K562 (cell line): Measurements from ENCODE around the gene AP2A2. TPM values are rescaled to one million over a fixed set of nuclear protein-coding genes. Genes with fewer than 3 reads are reported as not detected.
A peak's percentile ranks its signal among the peaks of the same experiment; 100 is the strongest.

Experiments
- CREB1 ChIP-seq, 2 experiments: sonication (generic) in 1 of 2; formaldehyde crosslinking in 1 of 2; IDR thresholded peaks; 2 replicates each; pipeline versions ENCODE4 v1.6.1 to v1.8.0; 2012 to 2022; ENCODE audit warnings: inconsistent platforms in 1 of 2, mild to moderate bottlenecking in 1 of 2, missing genetic modification reagents in 1 of 2, moderate library complexity in 1 of 2
- HMGN3 ChIP-seq: IDR thresholded peaks from 2 replicates; pipeline ENCODE4 v1.6.1; 2011; ENCODE audit warnings: borderline replicate concordance, low read depth, mild to moderate bottlenecking, mixed read lengths, low read length; ENCODE audit not compliant: insufficient read length; ENCODE audit errors: extremely low read depth
- IFI16 ChIP-seq: fragments of 250-450 bp; sonication (Bioruptor Pico); IDR thresholded peaks from 2 replicates; pipeline ENCODE4 v2.1.2; 2022; ENCODE audit warnings: mild to moderate bottlenecking, inconsistent platforms
- JUNB ChIP-seq: fragments of 450-650 bp; formaldehyde crosslinking; conservative IDR thresholded peaks from 2 replicates; pipeline ENCODE4 v1.4.0; 2020; ENCODE audit warnings: mild to moderate bottlenecking
- NONO ChIP-seq, 2 experiments: fragments of 200-400 bp in 1 of 2; fragments of 450-650 bp in 1 of 2; formaldehyde crosslinking in 1 of 2; IDR thresholded peaks; 2 replicates each; pipeline ENCODE4 v1.6.1; 2017; ENCODE audit warnings: low read depth in 2 of 2, mild to moderate bottlenecking in 2 of 2, moderate library complexity in 2 of 2, low read length in 1 of 2
- NR2C2 ChIP-seq, 2 experiments: fragments of 200-800 bp in 1 of 2; sonication (Bioruptor generic) in 1 of 2; sonication (generic) in 1 of 2; formaldehyde crosslinking in 1 of 2; IDR thresholded peaks; 2 replicates each; pipeline versions ENCODE4 v1.6.1 to v1.8.0; 2016 to 2022; ENCODE audit warnings: mild to moderate bottlenecking in 1 of 2, missing compliant biosample characterization in 1 of 2, missing genetic modification characterization in 1 of 2, missing genetic modification reagents in 1 of 2
- NR3C1 ChIP-seq: sonication (generic); formaldehyde crosslinking; IDR thresholded peaks from 2 replicates; pipeline ENCODE4 v1.8.1; 2022; ENCODE audit warnings: missing genetic modification reagents
- PHF8 ChIP-seq: fragments of 200-600 bp; sonication (generic); IDR thresholded peaks from 2 replicates; pipeline ENCODE4 v1.6.1; 2012; ENCODE audit warnings: mixed run types, mild to moderate bottlenecking, inconsistent platforms, low read length, moderate library complexity, borderline replicate concordance
- SIRT6 ChIP-seq: IDR thresholded peaks from one replicate; pipeline ENCODE4 v1.6.1; 2012; ENCODE audit warnings: low read depth, mild to moderate bottlenecking, control low read depth, inconsistent platforms, low read length, moderate library complexity
- TAF1 ChIP-seq: IDR thresholded peaks from 2 replicates; pipeline ENCODE4 v1.6.1; 2011; ENCODE audit warnings: mild to moderate bottlenecking, low read length, moderate library complexity; ENCODE audit not compliant: insufficient read depth, control insufficient read depth, severe bottlenecking; ENCODE audit errors: extremely low read depth
- U2AF2 ChIP-seq: fragments of 200-400 bp; formaldehyde crosslinking; optimal IDR thresholded peaks from 2 replicates; pipeline ENCODE3; 2017; ENCODE audit warnings: low read depth, mild to moderate bottlenecking, low read length
- ZBTB1 ChIP-seq: sonication (generic); formaldehyde crosslinking; IDR thresholded peaks from 2 replicates; pipeline ENCODE4 v1.8.1; 2023; ENCODE audit warnings: missing genetic modification reagents, low read depth, mild to moderate bottlenecking, borderline replicate concordance
- ZC3H8 ChIP-seq: fragments of 450-650 bp; IDR thresholded peaks from 2 replicates; pipeline ENCODE4 v1.6.1; 2017
- ZNF197 ChIP-seq: fragments of 200-800 bp; sonication (Bioruptor generic); IDR thresholded peaks from 2 replicates; pipeline ENCODE4 v1.6.1; 2016; ENCODE audit warnings: low read depth, missing genetic modification characterization, missing compliant biosample characterization
- ZNF644 ChIP-seq: fragments of 200-800 bp; sonication (Bioruptor generic); IDR thresholded peaks from 2 replicates; pipeline ENCODE4 v1.6.1; 2016; ENCODE audit warnings: low read depth, missing genetic modification characterization, missing compliant biosample characterization
- polyA plus RNA-seq, 8 experiments: library from polyadenylated mRNA; depleted of rRNA in 4 of 8; stranded (reverse) in 5 of 8; unstranded in 3 of 8; fragments of >200 nt; fragmentation: Nextera tagmentation in 2 of 8; fragmentation: Illumina TruSeq in 1 of 8; extraction: Ambion mirVana in 2 of 8; extraction: Trizol in 1 of 8; gene quantifications; 2 replicates each; pipeline versions ENCODE4 v1.2.1 to v1.2.3, GENCODE V29; 2011 to 2014; ENCODE audit warnings: inconsistent platforms in 1 of 8, missing spikeins in 1 of 8
- total RNA-seq, 7 experiments: library from RNA; depleted of rRNA in 6 of 7; stranded (reverse); fragments of >200 nt in 6 of 7; fragmentation: Illumina TruSeq in 2 of 7; extraction: Trizol in 2 of 7; gene quantifications; 2 replicates each; pipeline versions ENCODE4 v1.2.1 to v1.2.3, GENCODE V29; 2011 to 2021; ENCODE audit warnings: low replicate concordance in 1 of 7
- TF ChIP-seq, protein P1 (sequence below), 2 experiments: fragments of 450-650 bp in 1 of 2; sonication (generic) in 1 of 2; formaldehyde crosslinking in 1 of 2; IDR thresholded peaks in 1 of 2; conservative IDR thresholded peaks in 1 of 2; 2 replicates each; pipeline versions ENCODE4 v1.6.1 to v1.8.1; 2016 to 2023; ENCODE audit warnings: mild to moderate bottlenecking in 2 of 2, moderate library complexity in 2 of 2, inconsistent platforms in 1 of 2, missing genetic modification reagents in 1 of 2
- TF ChIP-seq, protein P2 (sequence below): sonication (generic); formaldehyde crosslinking; IDR thresholded peaks from 2 replicates; pipeline ENCODE4 v1.8.0; 2022; ENCODE audit warnings: mild to moderate bottlenecking, missing genetic modification reagents
- TF ChIP-seq, protein P3 (sequence below), 2 experiments: fragments of 250-450 bp in 1 of 2; fragments of 450-650 bp in 1 of 2; sonication (Bioruptor Pico) in 1 of 2; IDR thresholded peaks; 2 replicates each; pipeline versions ENCODE4 v1.6.1 to v1.8.0; 2016 to 2021; ENCODE audit warnings: mild to moderate bottlenecking in 2 of 2, moderate library complexity in 2 of 2, missing compliant biosample characterization in 1 of 2, missing genetic modification characterization in 1 of 2
- TF ChIP-seq, protein P4 (sequence below): fragments of 450-650 bp; formaldehyde crosslinking; IDR thresholded peaks from 2 replicates; pipeline ENCODE4 v1.4.0; 2020; ENCODE audit warnings: mild to moderate bottlenecking, moderate library complexity

The AP2A2 gene
- total and polyA plus RNA-seq, 9 of the 15 experiments (the other 6 are each of a cell fraction or from before 2014, with no cell fraction given) = 0.69 to 41.7 (median 15.2) TPM

DNA sequence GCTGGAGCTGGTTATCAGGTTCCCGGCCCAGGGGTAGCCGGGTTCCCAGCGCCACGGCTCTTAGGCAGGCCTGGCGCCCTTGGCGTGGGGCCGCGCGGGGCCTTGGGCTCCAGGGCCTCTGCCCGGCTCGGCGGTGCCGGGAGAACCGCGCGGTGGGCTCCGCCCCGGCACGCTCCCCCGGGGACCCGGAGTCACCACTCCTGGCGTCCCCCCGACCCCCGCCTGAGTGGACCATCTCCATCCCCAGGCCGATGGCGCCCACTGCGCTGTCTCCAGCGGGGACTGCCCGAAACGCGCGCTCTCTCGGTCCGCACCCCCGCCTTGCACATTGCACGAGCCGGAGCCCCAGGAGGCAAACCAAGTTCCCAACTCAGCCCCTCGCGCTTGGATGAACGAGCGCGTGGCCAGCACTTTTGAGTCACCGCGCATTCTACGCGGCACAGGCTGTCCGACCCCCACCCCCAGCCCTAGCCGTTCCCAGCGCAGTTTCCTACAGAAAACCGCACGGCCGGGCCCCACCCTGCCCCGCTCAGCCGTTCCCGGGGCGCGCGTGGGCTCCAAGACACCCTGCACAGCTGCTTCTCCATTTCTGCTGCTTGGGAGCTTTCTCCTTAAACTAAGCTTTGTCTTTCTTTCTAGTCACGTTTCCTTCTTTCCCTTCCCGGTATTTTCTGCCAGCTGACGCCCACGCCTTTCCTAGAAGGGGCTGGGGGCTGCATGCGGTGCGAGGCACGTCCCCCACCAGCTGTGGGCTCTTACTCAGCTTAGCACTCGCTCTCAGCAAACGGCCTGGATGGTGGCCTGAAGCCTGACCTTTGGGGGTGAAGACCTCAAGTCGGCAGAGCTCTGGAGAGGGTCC is 14.4 kb upstream of the AP2A2 start (continued):
- TF ChIP-seq ZNF644 (tag) = 0 out of 2 replicates have a peak, but pooled peaks have one; percentile 23
- TF ChIP-seq, protein P1, sequence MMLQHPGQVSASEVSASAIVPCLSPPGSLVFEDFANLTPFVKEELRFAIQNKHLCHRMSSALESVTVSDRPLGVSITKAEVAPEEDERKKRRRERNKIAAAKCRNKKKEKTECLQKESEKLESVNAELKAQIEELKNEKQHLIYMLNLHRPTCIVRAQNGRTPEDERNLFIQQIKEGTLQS (IDR thresholded peaks at IDR 0.05) = peak; percentile 26; the same call in 1 of the 2 replicates
- TF ChIP-seq, protein P1 (CRISPR knock-in tag; conservative IDR thresholded peaks at IDR 0.05) = no peak
- peak; percentile 72 for TF ChIP-seq NR3C1 (CRISPR knock-in tag)
- TF ChIP-seq U2AF2 = no peak
- peak; percentile 75; the same call in 1 of the 2 replicates for TF ChIP-seq PHF8
- TF ChIP-seq SIRT6 = no peak
- TF ChIP-seq JUNB = no peak
- TF ChIP-seq NONO (IDR thresholded peaks at IDR 0.05; ENCODE audit: low read depth in 2 of 2, low read length in 1 of 2) = peak; percentile 54 to 98; a peak in 3 of 4 replicates
- TF ChIP-seq ZNF197 (CRISPR knock-in tag) = no peak
- no peak for TF ChIP-seq IFI16
- peak; percentile 62; the same call in 1 of the 2 replicates for TF ChIP-seq ZBTB1
- TF ChIP-seq, protein P2, sequence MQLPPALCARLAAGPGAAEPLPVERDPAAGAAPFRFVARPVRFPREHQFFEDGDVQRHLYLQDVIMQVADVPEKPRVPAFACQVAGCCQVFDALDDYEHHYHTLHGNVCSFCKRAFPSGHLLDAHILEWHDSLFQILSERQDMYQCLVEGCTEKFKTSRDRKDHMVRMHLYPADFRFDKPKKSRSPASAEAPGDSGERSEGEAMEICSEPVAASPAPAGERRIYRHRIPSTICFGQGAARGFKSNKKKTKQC (CRISPR knock-in tag) = peak; percentile 61; the same call in 1 of the 2 replicates
- TF ChIP-seq ZC3H8 = no peak
- peak; percentile 32 for TF ChIP-seq TAF1
- TF ChIP-seq, protein P3, sequence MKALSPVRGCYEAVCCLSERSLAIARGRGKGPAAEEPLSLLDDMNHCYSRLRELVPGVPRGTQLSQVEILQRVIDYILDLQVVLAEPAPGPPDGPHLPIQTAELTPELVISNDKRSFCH (CRISPR knock-in tag; IDR thresholded peaks at IDR 0.05) = no peak
- TF ChIP-seq, protein P3 (tag; IDR thresholded peaks at IDR 0.05) = peak; percentile 15; the same call in 1 of the 2 replicates
- TF ChIP-seq, protein P4, sequence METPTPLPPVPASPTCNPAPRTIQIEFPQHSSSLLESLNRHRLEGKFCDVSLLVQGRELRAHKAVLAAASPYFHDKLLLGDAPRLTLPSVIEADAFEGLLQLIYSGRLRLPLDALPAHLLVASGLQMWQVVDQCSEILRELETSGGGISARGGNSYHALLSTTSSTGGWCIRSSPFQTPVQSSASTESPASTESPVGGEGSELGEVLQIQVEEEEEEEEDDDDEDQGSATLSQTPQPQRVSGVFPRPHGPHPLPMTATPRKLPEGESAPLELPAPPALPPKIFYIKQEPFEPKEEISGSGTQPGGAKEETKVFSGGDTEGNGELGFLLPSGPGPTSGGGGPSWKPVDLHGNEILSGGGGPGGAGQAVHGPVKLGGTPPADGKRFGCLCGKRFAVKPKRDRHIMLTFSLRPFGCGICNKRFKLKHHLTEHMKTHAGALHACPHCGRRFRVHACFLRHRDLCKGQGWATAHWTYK (CRISPR knock-in tag) = peak; percentile 16; the same call in 1 of the 2 replicates
- no peak for TF ChIP-seq NR2C2 (CRISPR knock-in tag; IDR thresholded peaks at IDR 0.05)
- TF ChIP-seq NR2C2 (tag; IDR thresholded peaks at IDR 0.05) = peak; percentile 3; the same call in 1 of the 2 replicates
- peak; percentile 58 for TF ChIP-seq HMGN3
- no peak for TF ChIP-seq CREB1 (IDR thresholded peaks at IDR 0.05)
- TF ChIP-seq CREB1 (CRISPR knock-in tag; IDR thresholded peaks at IDR 0.05) = 0 out of 2 replicates have a peak, but pooled peaks have one; percentile 16
